Uterus (tissue), 2 donors: ENCODE measurements around the gene OCIAD2.

Source experiments
- POLR2A ChIP-seq, 2 donors: fragments of 450-650 bp; IDR thresholded peaks; one replicate each; pipeline ENCODE4 v1.6.1; 2016; ENCODE audit warnings: antibody characterized with exemption in 2 of 2, mild to moderate bottlenecking in 1 of 2, moderate library complexity in 1 of 2
- TF ChIP-seq, protein P1 (sequence below), 4 experiments: fragments of 200-600 bp in 2 of 4; fragments of 450-650 bp in 2 of 4; sonication (generic) in 2 of 4; IDR thresholded peaks; one replicate each; pipeline ENCODE4 v1.5.1; 2016 to 2019; ENCODE audit warnings: antibody characterized with exemption in 4 of 4, mild to moderate bottlenecking in 2 of 4, moderate library complexity in 1 of 4

GRCh38 chr4:48912349-48912748 is 5.8 kb upstream of the OCIAD2 start:
- TF ChIP-seq, protein P1, sequence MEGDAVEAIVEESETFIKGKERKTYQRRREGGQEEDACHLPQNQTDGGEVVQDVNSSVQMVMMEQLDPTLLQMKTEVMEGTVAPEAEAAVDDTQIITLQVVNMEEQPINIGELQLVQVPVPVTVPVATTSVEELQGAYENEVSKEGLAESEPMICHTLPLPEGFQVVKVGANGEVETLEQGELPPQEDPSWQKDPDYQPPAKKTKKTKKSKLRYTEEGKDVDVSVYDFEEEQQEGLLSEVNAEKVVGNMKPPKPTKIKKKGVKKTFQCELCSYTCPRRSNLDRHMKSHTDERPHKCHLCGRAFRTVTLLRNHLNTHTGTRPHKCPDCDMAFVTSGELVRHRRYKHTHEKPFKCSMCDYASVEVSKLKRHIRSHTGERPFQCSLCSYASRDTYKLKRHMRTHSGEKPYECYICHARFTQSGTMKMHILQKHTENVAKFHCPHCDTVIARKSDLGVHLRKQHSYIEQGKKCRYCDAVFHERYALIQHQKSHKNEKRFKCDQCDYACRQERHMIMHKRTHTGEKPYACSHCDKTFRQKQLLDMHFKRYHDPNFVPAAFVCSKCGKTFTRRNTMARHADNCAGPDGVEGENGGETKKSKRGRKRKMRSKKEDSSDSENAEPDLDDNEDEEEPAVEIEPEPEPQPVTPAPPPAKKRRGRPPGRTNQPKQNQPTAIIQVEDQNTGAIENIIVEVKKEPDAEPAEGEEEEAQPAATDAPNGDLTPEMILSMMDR (IDR thresholded peaks at IDR 0.05) = no peak
- no peak for TF ChIP-seq POLR2A (IDR thresholded peaks at IDR 0.05)
